Ovary (tissue), 9 donors: ENCODE results near the gene SAMD1. TPM values are rescaled to one million over a fixed set of nuclear protein-coding genes. Genes with fewer than 3 reads are reported as not detected.

ENCODE experiments used
- DNase-seq, 5 donors: peaks; one replicate each; pipeline ENCODE4 v3.0.0-alpha.2; 2019 to 2020
- H3K27ac ChIP-seq, 2 donors: fragments of 200-600 bp; one replicate each; pipeline versions ENCODE4 v1.5.1 to v1.8.0; 2019 to 2022
- H3K27me3 ChIP-seq: fragments of 200-600 bp; one replicate; pipeline ENCODE4 v1.8.0; 2022
- H3K36me3 ChIP-seq: fragments of 200-600 bp; sonication (generic); one replicate; pipeline ENCODE4 v1.5.1; 2019
- H3K4me1 ChIP-seq: one replicate; pipeline ENCODE4 v1.8.1; 2013; ENCODE audit warnings: mild to moderate bottlenecking, moderate library complexity; ENCODE audit not compliant: insufficient read depth
- H3K4me3 ChIP-seq: fragments of 200-600 bp; sonication (generic); one replicate; pipeline ENCODE4 v1.5.1; 2017
- H3K9me3 ChIP-seq, 2 donors: fragments of 200-600 bp in 1 of 2; sonication (generic) in 1 of 2; one replicate each; pipeline versions ENCODE4 v1.5.1 to v1.8.1; 2013 to 2019; ENCODE audit warnings: mild to moderate bottlenecking in 1 of 2, moderate library complexity in 1 of 2
- CTCF ChIP-seq, 3 donors: fragments of 450-650 bp in 2 of 3; fragments of 200-600 bp in 1 of 3; IDR thresholded peaks; one replicate each; pipeline versions ENCODE4 v1.5.1 to v1.8.0; 2016 to 2022; ENCODE audit warnings: antibody characterized with exemption in 3 of 3, mild to moderate bottlenecking in 1 of 3
- EP300 ChIP-seq: sonication (generic); formaldehyde crosslinking; IDR thresholded peaks from one replicate; pipeline ENCODE4 v1.6.1; 2017; ENCODE audit warnings: antibody characterized with exemption
- POLR2A ChIP-seq: fragments of 450-650 bp; IDR thresholded peaks from one replicate; pipeline ENCODE4 v1.6.1; 2017; ENCODE audit warnings: antibody characterized with exemption, mild to moderate bottlenecking, moderate library complexity
- WGBS, 3 donors: extraction: QIAGEN DNeasy Blood & Tissue Kit in 1 of 3; methylation state at CpG; one replicate each; pipeline versions ENCODE4 v1.1.5 to v1.1.7; 2013 to 2017; 5-methylcytosine and 5-hydroxymethylcytosine counted together
- intact Hi-C, 4 donors: fragments of 100-400 bp; cut with DNase I; formaldehyde crosslinking; loops; one replicate each; pipeline versions ENCODE4 v1.11.0 to v1.15.1; 2022 to 2023
- polyA plus RNA-seq, 2 donors: library from polyadenylated mRNA; stranded (reverse); fragments of 200-250 nt in 1 of 2; fragments of 350-450 nt in 1 of 2; fragmentation: Illumina TruSeq in 1 of 2; extraction: RNeasy Lipid Tissue Mini Kit (QIAGEN cat#74804) in 1 of 2; gene quantifications; one replicate each; pipeline ENCODE4 v1.2.3, GENCODE V29; 2013 to 2014
- total RNA-seq, 7 donors: library from RNA; depleted of rRNA in 2 of 7; stranded (reverse); fragments of >200 nt in 2 of 7; fragmentation: NEBNext Ultra II Directional in 3 of 7; extraction: Animal tissue kit (Norgen Biotek cat#: 25700) in 3 of 7; gene quantifications; one replicate each; pipeline versions ENCODE4 v1.1.0 to v1.2.4, GENCODE V29; 2016 to 2023
- donor health status: DM: no; HTN: no; CAD: no; lungs with moderate emphysema.
- donor health status: DM: no; HTN: no; CAD: no.
- donor health status: Bipolar disorder and iron deficiency.
- donor health status: DM: yes; HTN: yes; CAD: no.
- donor health status: DM: no; HTN: no; CAD: no.
- donor health status: DM: yes; HTN: yes; CAD: no.

SAMD1 gene
- total and polyA plus RNA-seq, 9 donors, result 10.5 to 68.3 (median 37.4) TPM

DNA sequence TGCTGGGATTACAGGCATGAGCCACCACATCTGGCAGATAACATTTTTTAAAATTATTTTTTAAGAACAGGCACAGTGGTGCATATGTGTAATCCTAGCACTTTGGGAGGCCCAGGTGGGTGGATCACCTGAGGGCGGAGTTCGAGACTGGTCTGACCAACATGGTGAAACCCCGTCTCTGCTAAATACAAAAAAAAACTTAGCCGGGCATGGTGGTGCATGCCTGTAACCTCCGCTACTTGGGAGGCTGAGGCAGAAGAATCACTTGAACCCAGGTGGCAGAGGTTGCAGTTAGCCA, 28.0 kb downstream of the SAMD1 start:
- Histone ChIP-seq H3K9me3 (no peaks in the 10 kb centered on the region), H3K27me3 (no peaks in the 10 kb centered on the region), H3K27ac (no peak overlapping the region), H3K4me3 (no peak overlapping the region), H3K36me3 (no peaks in the 10 kb centered on the region), H3K4me1 (peaks cover 4% of the 10 kb centered on the region)
- TF ChIP-seq EP300 (no peak), CTCF (IDR thresholded peaks at IDR 0.05) (no peak), POLR2A (no peak)
- WGBS, 3 donors, result 88 to 92% (median 89%) methylated on average over 5 of the region's 5 CpGs
- no peak for DNase-seq
- intact Hi-C loops, result loop anchor here in 1 of 4 donors (10.0 kb wide), 1 partner anchor 468 kb away; no protein-coding TSS in a partner anchor

GRCh38 chr19:14061751-14062557, 28.6 kb downstream of the SAMD1 start, which contains the start of gene PALM3:
TSS of gene PALM3 (minus strand) at chr19:14062076. CDS start at chr19:14061980, 96 bp downstream.
- 51 to 62% (median 55%) methylated on average over 19 of the region's 19 CpGs for WGBS, 3 donors
- no peaks in the 10 kb centered on the region for H3K27me3 ChIP-seq
- H3K4me1 ChIP-seq, result peaks cover 4% of the 10 kb centered on the region
- H3K27ac ChIP-seq, result no peak within 1 kb of the TSS
- intact Hi-C loops, result loop anchor here in 1 of 4 donors (10.0 kb wide), 1 partner anchor 467 kb away; no protein-coding TSS in a partner anchor
- DNase-seq, result no peak
- no peaks in the 10 kb centered on the region for H3K9me3 ChIP-seq
- no peaks in the 10 kb centered on the region for H3K36me3 ChIP-seq
- no peak for TF ChIP-seq POLR2A
- no peak for TF ChIP-seq EP300
- no peak for TF ChIP-seq CTCF (IDR thresholded peaks at IDR 0.05)
- no peak within 1 kb of the TSS for H3K4me3 ChIP-seq

DNA sequence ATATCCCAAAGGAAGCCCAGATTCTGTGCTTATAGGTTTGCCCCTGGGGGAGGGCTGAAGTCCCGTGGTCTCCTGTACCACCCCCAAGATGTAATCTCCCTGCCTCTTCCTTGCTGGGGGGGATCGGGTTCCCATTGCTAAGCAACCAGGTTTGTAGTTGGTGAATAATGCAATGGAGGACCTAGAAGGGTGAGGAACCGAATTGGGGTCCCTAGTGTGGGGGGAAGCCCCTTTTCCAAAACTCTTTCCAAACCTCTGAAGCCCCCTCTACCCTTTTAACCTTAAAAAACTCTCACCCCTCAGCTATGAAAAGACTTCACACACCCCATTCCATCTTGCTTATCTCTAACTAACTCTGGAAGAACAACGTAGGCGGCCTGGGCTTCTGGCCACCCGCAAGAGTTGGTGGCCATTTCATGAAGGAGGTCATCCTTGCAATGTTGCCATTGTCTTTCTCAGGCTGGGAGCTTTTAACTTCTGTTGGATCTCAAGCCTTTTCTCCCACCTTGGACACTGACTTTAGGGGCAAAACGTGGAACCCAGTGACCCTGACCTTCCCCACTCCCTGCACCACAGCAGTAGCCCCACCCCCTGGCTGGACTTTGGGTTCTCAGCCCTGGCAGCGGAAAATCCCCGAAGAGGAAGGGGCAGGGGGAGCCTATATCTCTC, 29.3 kb downstream of the SAMD1 start:
- Histone ChIP-seq H3K27me3 (no peaks in the 10 kb centered on the region), H3K4me1 (peaks cover 4% of the 10 kb centered on the region), H3K27ac (no peak overlapping the region), H3K9me3 (no peaks in the 10 kb centered on the region), H3K36me3 (no peaks in the 10 kb centered on the region), H3K4me3 (no peak overlapping the region)
- intact Hi-C loops, result loop anchor here in 1 of 4 donors (10.0 kb wide), 1 partner anchor 466 kb away; no protein-coding TSS in a partner anchor
- no peak for TF ChIP-seq POLR2A
- no peak for DNase-seq
- 41 to 44% (median 42%) methylated on average over 9 of the region's 9 CpGs for WGBS, 3 donors

DNA sequence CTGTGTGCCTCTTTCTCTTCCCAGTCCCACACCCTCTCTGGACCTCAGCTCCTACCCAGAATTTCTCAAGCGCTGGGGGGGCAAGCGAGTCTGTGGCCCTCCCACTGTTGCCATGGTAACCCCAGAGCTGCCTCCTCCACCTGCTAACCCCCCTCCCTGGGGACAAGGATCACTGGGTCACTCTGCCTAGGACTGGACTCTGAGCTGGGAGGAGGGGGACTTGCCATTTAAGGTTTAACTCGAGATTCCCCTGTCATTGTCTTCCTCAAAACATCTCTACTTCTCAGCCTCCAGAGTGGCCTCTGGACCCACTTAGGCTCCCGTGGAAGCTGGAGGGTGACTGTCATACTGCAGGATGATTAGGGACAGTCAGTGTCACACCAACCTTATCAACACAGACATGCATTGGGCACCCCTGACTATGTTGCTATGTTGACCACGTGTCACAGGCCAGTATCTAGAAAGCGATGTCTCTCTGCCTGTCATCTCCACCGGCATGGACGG, 30.8 kb downstream of the SAMD1 start:
- Histone ChIP-seq H3K27me3 (no peaks in the 10 kb centered on the region), H3K9me3 (no peaks in the 10 kb centered on the region), H3K27ac (no peak overlapping the region), H3K36me3 (no peaks in the 10 kb centered on the region), H3K4me1 (peaks cover 4% of the 10 kb centered on the region), H3K4me3 (no peak overlapping the region)
- no peak for TF ChIP-seq POLR2A
- no peak for TF ChIP-seq EP300
- no peak for TF ChIP-seq CTCF (IDR thresholded peaks at IDR 0.05)
- 50 to 56% (median 54%) methylated on average over 8 of the region's 8 CpGs for WGBS, 3 donors
- no peak for DNase-seq
- intact Hi-C loops, result loop anchor here in 1 of 4 donors (10.0 kb wide), 1 partner anchor 465 kb away; no protein-coding TSS in a partner anchor
